Endothelial cell of umbilical vein (primary cell): ENCODE data around the gene ZIC4.

Experiments
- CTCF ChIP-seq, 2 donors: IDR thresholded peaks; 1 replicate in 1 of 2; 2 replicates in 1 of 2; pipeline ENCODE4 v1.5.1; 2011; ENCODE audit warnings: low read length in 2 of 2, mild to moderate bottlenecking in 2 of 2, moderate library complexity in 2 of 2, control low read depth in 1 of 2, inconsistent platforms in 1 of 2, low read depth in 1 of 2; ENCODE audit not compliant: insufficient read depth in 1 of 2; ENCODE audit errors: extremely low read depth in 1 of 2
- JUN ChIP-seq: IDR thresholded peaks from 2 replicates; pipeline ENCODE4 v1.6.1; 2011; ENCODE audit warnings: borderline replicate concordance, low read depth; ENCODE audit not compliant: insufficient read length, insufficient read depth
- MAX ChIP-seq: IDR thresholded peaks from 2 replicates; pipeline ENCODE4 v1.6.1; 2011; ENCODE audit not compliant: insufficient read depth, insufficient read length
- POLR2A ChIP-seq: IDR thresholded peaks from 2 replicates; pipeline ENCODE4 v1.6.1; 2012; ENCODE audit warnings: low read depth, mild to moderate bottlenecking, control low read depth, low read length
- POLR2AphosphoS5 ChIP-seq: IDR thresholded peaks from 2 replicates; pipeline ENCODE4 v1.6.1; 2012; ENCODE audit warnings: low read depth, mild to moderate bottlenecking, control low read depth, low read length, moderate library complexity; ENCODE audit not compliant: insufficient read depth

GRCh38 chr3:147368561-147369221 is 37.7 kb downstream of the ZIC4 start:
- TF ChIP-seq CTCF (IDR thresholded peaks at IDR 0.05; ENCODE audit: extremely low read depth in 1 of 2, insufficient read depth in 1 of 2, low read depth in 1 of 2, low read length in 2 of 2) = no peak
- no peak for TF ChIP-seq POLR2A
- TF ChIP-seq MAX = no peak
- no peak for TF ChIP-seq POLR2AphosphoS5
- no peak for TF ChIP-seq JUN
